Right cardiac atrium (tissue), 5 donors: ENCODE results near the gene GGTLC2. TPM values are rescaled to one million over a fixed set of nuclear protein-coding genes. Genes with fewer than 3 reads are reported as not detected.
"Not testable (repeated sequence)": the region's sequence is repeated elsewhere in the genome, so short reads cannot be mapped to it uniquely, and the experiment has no call there.

Experiments
- ATAC-seq, 2 donors: fragments of 200-7000 bp; cut with Tn5 transposase; one replicate each; pipeline versions ENCODE4 v1.8.0 to v1.9.1; 2020; ENCODE audit warnings: moderate library complexity in 2 of 2, mild to moderate bottlenecking in 1 of 2
- DNase-seq, 3 donors: peaks; one replicate each; pipeline ENCODE4 v3.0.0-alpha.2; 2020
- H3K27ac ChIP-seq: one replicate; pipeline ENCODE4 v1.5.1; 2013; ENCODE audit warnings: mild to moderate bottlenecking, low read length, control low read depth, moderate library complexity
- H3K27me3 ChIP-seq: one replicate; pipeline ENCODE4 v1.6.1; 2013; ENCODE audit not compliant: control insufficient read depth, insufficient read depth
- H3K4me1 ChIP-seq: one replicate; pipeline ENCODE4 v1.6.1; 2013; ENCODE audit warnings: low read length; ENCODE audit not compliant: control insufficient read depth, insufficient read depth
- H3K4me3 ChIP-seq: one replicate; pipeline ENCODE4 v1.5.1; 2013; ENCODE audit warnings: low read length, control low read depth
- H3K9me3 ChIP-seq: one replicate; pipeline ENCODE4 v1.6.1; 2013; ENCODE audit warnings: low read length; ENCODE audit not compliant: control insufficient read depth
- WGBS: extraction: QIAGEN DNeasy Blood & Tissue Kit; methylation state at CpG from one replicate; pipeline ENCODE4 v1.1.7; 2013; 5-methylcytosine and 5-hydroxymethylcytosine counted together
- intact Hi-C, 4 donors: fragments of 100-400 bp; cut with DNase I; formaldehyde crosslinking; loops; one replicate each; pipeline versions ENCODE4 v1.11.0 to v1.14.0; 2022 to 2023
- polyA plus RNA-seq: library from polyadenylated mRNA; stranded (reverse); fragments of 200-250 nt; gene quantifications from one replicate; pipeline ENCODE4 v1.2.3, GENCODE V29; 2013
- total RNA-seq, 4 donors: library from RNA; stranded (reverse); fragmentation: NEBNext Ultra II Directional; extraction: Animal tissue kit (Norgen Biotek cat#: 25700); gene quantifications; one replicate each; pipeline ENCODE4 v1.2.1, GENCODE V29; 2021
- donor health status: healthy with polysubstance abuse.
- donor health status: DM: no; HTN: yes; CAD: no.
- donor health status: DM: no; HTN: no; CAD: no.
- donor health status: DM: no; HTN: yes; CAD: no; lungs with severe emphysema.
- donor health status: DM: yes; HTN: yes; CAD: no.

Gene GGTLC2
- total and polyA plus RNA-seq, 5 donors, result not detected

GRCh38 chr22:22684580-22685561, 40.5 kb downstream of the GGTLC2 start:
- DNase-seq, result no peak
- 58% methylated on average over 9 of the region's 9 CpGs for WGBS
- intact Hi-C loops, result loop anchor here in 2 of 4 donors (5.0 to 10.0 kb wide), 2 partner anchors 220 to 223 kb away; no protein-coding TSS in a partner anchor
- no peak overlapping the region for H3K4me3 ChIP-seq
- H3K27ac ChIP-seq, result no peak overlapping the region
- peaks cover 3% of the 10 kb centered on the region for H3K4me1 ChIP-seq
- no peak for ATAC-seq
- H3K9me3 ChIP-seq, result no peaks in the 10 kb centered on the region
- H3K27me3 ChIP-seq, result no peaks in the 10 kb centered on the region

- intact Hi-C loops, result loop anchor here in 2 of 4 donors (5.0 to 10.0 kb wide), 2 partner anchors 221 to 223 kb away; no protein-coding TSS in a partner anchor
- ATAC-seq, result no peak
- H3K4me1 ChIP-seq, result peaks cover 3% of the 10 kb centered on the region
- no peak for DNase-seq
- no peak overlapping the region for H3K27ac ChIP-seq
- no peaks in the 10 kb centered on the region for H3K9me3 ChIP-seq
- no peak overlapping the region for H3K4me3 ChIP-seq
- no peaks in the 10 kb centered on the region for H3K27me3 ChIP-seq
- WGBS, result 87% methylated on average over 3 of the region's 3 CpGs
These were observed 41.2 kb downstream of the GGTLC2 start for GRCh38 chr22:22685586-22685985.

- H3K27ac ChIP-seq, H3K4me3 ChIP-seq, ATAC-seq, H3K4me1 ChIP-seq, H3K9me3 ChIP-seq, H3K27me3 ChIP-seq, DNase-seq: not testable (repeated sequence)
- intact Hi-C loops, result loop anchor here in 2 of 4 donors (5.0 to 10.0 kb wide), 2 partner anchors 222 to 224 kb away; no protein-coding TSS in a partner anchor
- WGBS, result 88% methylated on average over 8 of the region's 8 CpGs
These were observed 42.0 kb downstream of the GGTLC2 start for GRCh38 chr22:22686202-22687115.

GRCh38 chr22:22687638-22688500, 43.5 kb downstream of the GGTLC2 start:
- H3K9me3 ChIP-seq, result no peaks in the 10 kb centered on the region
- intact Hi-C loops, result loop anchor here in 2 of 4 donors (5.0 to 10.0 kb wide), 2 partner anchors 223 to 226 kb away; no protein-coding TSS in a partner anchor
- H3K4me1 ChIP-seq, result no peaks in the 10 kb centered on the region
- H3K4me3 ChIP-seq, result no peak overlapping the region
- ATAC-seq (peak; percentile 68 to 76), DNase-seq (peak in 1 of 3 donors; percentile 24)
- no peaks in the 10 kb centered on the region for H3K27me3 ChIP-seq
- H3K27ac ChIP-seq, result no peak overlapping the region
- 67% methylated on average over 4 of the region's 4 CpGs for WGBS

- H3K27ac ChIP-seq, result no peak overlapping the region
- ATAC-seq (no peak), DNase-seq (no peak)
- no peak overlapping the region for H3K4me3 ChIP-seq
- intact Hi-C loops, result loop anchor here in 2 of 4 donors (5.0 to 10.0 kb wide), 2 partner anchors 225 to 227 kb away; no protein-coding TSS in a partner anchor
- WGBS, result 83% methylated on average over 4 of the region's 4 CpGs
- H3K27me3 ChIP-seq, result no peaks in the 10 kb centered on the region
- H3K4me1 ChIP-seq, result no peaks in the 10 kb centered on the region
- no peaks in the 10 kb centered on the region for H3K9me3 ChIP-seq
These were observed 45.4 kb downstream of the GGTLC2 start for GRCh38 chr22:22689621-22690345.

- DNase-seq (no peak), ATAC-seq (no peak)
- no peaks in the 10 kb centered on the region for H3K27me3 ChIP-seq
- intact Hi-C loops, result no loop called here
- no peaks in the 10 kb centered on the region for H3K9me3 ChIP-seq
- 71% methylated on average over 5 of the region's 5 CpGs for WGBS
- no peak overlapping the region for H3K4me3 ChIP-seq
- no peak overlapping the region for H3K27ac ChIP-seq
- H3K4me1 ChIP-seq, result no peaks in the 10 kb centered on the region
These were observed 46.6 kb downstream of the GGTLC2 start for GRCh38 chr22:22691055-22691454.

GRCh38 chr22:22691716-22692701, 47.6 kb downstream of the GGTLC2 start:
- DNase-seq (peak in 1 of 3 donors; percentile 27), ATAC-seq (no peak)
- intact Hi-C loops, result no loop called here
- Histone ChIP-seq H3K9me3 (no peaks in the 10 kb centered on the region), H3K4me1 (no peaks in the 10 kb centered on the region), H3K27ac (no peak overlapping the region), H3K27me3 (no peaks in the 10 kb centered on the region), H3K4me3 (no peak overlapping the region)
- 79% methylated on average over 8 of the region's 8 CpGs for WGBS

GRCh38 chr22:22692707-22693530, 48.5 kb downstream of the GGTLC2 start:
- Histone ChIP-seq H3K27ac (no peak overlapping the region), H3K9me3 (no peaks in the 10 kb centered on the region), H3K4me3 (no peak overlapping the region), H3K4me1 (no peaks in the 10 kb centered on the region), H3K27me3 (no peaks in the 10 kb centered on the region)
- DNase-seq (peak in 1 of 3 donors; percentile 68), ATAC-seq (peak; percentile 27 to 32)
- WGBS, result 41% methylated on average over 8 of the region's 8 CpGs
- intact Hi-C loops, result no loop called here
